Aorta (tissue), 5 donors: ENCODE data around the gene URI1. TPM values are rescaled to one million over a fixed set of nuclear protein-coding genes. Genes with fewer than 3 reads are reported as not detected.

Experiments used
- ATAC-seq: fragments of 200-7000 bp; cut with Tn5 transposase; one replicate; pipeline ENCODE4 v1.9.1; 2022; ENCODE audit warnings: moderate library complexity; ENCODE audit not compliant: low FRiP score
- DNase-seq, 2 donors: peaks; one replicate each; pipeline ENCODE4 v3.0.0-alpha.2; 2020
- H3K27ac ChIP-seq, 2 donors: one replicate each; pipeline ENCODE4 v1.5.1; 2013; ENCODE audit warnings: low read length in 2 of 2, mild to moderate bottlenecking in 2 of 2, moderate library complexity in 2 of 2, control low read depth in 1 of 2, inconsistent platforms in 1 of 2, low read depth in 1 of 2
- H3K27me3 ChIP-seq, 2 donors: one replicate each; pipeline ENCODE4 v1.6.1; 2013; ENCODE audit warnings: control low read depth in 1 of 2, low read length in 1 of 2, mild to moderate bottlenecking in 1 of 2, moderate library complexity in 1 of 2; ENCODE audit not compliant: insufficient read depth in 2 of 2, control insufficient read depth in 1 of 2
- H3K36me3 ChIP-seq, 2 donors: one replicate each; pipeline ENCODE4 v1.6.1; 2013; ENCODE audit warnings: control low read depth in 1 of 2, low read length in 1 of 2, mild to moderate bottlenecking in 1 of 2; ENCODE audit not compliant: insufficient read depth in 2 of 2, control insufficient read depth in 1 of 2
- H3K4me1 ChIP-seq, 2 donors: one replicate each; pipeline ENCODE4 v1.6.1; 2013; ENCODE audit warnings: low read length in 2 of 2, control low read depth in 1 of 2, mild to moderate bottlenecking in 1 of 2, moderate library complexity in 1 of 2; ENCODE audit not compliant: insufficient read depth in 2 of 2, control insufficient read depth in 1 of 2
- H3K4me3 ChIP-seq, 2 donors: one replicate each; pipeline ENCODE4 v1.5.1; 2013; ENCODE audit warnings: low read length in 2 of 2, control low read depth in 1 of 2, mild to moderate bottlenecking in 1 of 2
- H3K9me3 ChIP-seq: one replicate; pipeline ENCODE4 v1.6.1; 2013; ENCODE audit warnings: mild to moderate bottlenecking, low read length; ENCODE audit not compliant: control insufficient read depth
- WGBS, 2 donors: extraction: QIAGEN DNeasy Blood & Tissue Kit; methylation state at CpG; one replicate each; pipeline ENCODE4 v1.1.7; 2013; 5-methylcytosine and 5-hydroxymethylcytosine counted together
- intact Hi-C, 2 donors: fragments of 100-400 bp; cut with DNase I; formaldehyde crosslinking; loops; one replicate each; pipeline versions ENCODE4 v1.14.2 to v1.15.0; 2022
- polyA plus RNA-seq, 2 donors: library from polyadenylated mRNA; stranded (reverse); fragments of 200-250 nt; gene quantifications; one replicate each; pipeline ENCODE4 v1.2.3, GENCODE V29; 2013
- total RNA-seq, 2 donors: library from RNA; stranded (reverse); fragmentation: NEBNext Ultra II Directional; extraction: Animal tissue kit (Norgen Biotek cat#: 25700); gene quantifications; one replicate each; pipeline ENCODE4 v1.2.1, GENCODE V29; 2021
- donor health status: healthy with polysubstance abuse.
- donor health status: Bipolar disorder and iron deficiency.
- donor health status: DM: no; HTN: no; CAD: no.
- donor health status: DM: no; HTN: no; CAD: no.
- donor health status: DM: yes; HTN: yes; CAD: no.

URI1 gene
- total and polyA plus RNA-seq, 4 donors = 29.0 to 55.9 (median 44.1) TPM

- 71 to 77% methylated on average over 9 of the region's 9 CpGs for WGBS, 2 donors
- no peak for DNase-seq
- H3K27me3 ChIP-seq = no peaks in the 10 kb centered on the region
- no peaks in the 10 kb centered on the region for H3K9me3 ChIP-seq
- intact Hi-C loops = no loop called here
- H3K27ac ChIP-seq = no peak overlapping the region
- no peak overlapping the region for H3K4me3 ChIP-seq
- H3K36me3 ChIP-seq = peaks cover 0 to 3% of the 10 kb centered on the region in 2 donors
- peaks cover 0 to 2% of the 10 kb centered on the region in 2 donors for H3K4me1 ChIP-seq
- no peak for ATAC-seq
Observed at GRCh38 chr19:30011051-30011578, 69.1 kb downstream of the URI1 start.

- intact Hi-C loops = no loop called here
- no peaks in the 10 kb centered on the region for H3K9me3 ChIP-seq
- WGBS, 2 donors = 91 to 93% methylated on average over 3 of the region's 3 CpGs
- DNase-seq (no peak), ATAC-seq (no peak)
- peaks cover 0 to 3% of the 10 kb centered on the region in 2 donors for H3K36me3 ChIP-seq
- no peaks in the 10 kb centered on the region for H3K4me1 ChIP-seq
- no peak overlapping the region for H3K27ac ChIP-seq
- H3K4me3 ChIP-seq = no peak overlapping the region
- H3K27me3 ChIP-seq = no peaks in the 10 kb centered on the region
Observed at GRCh38 chr19:30014770-30015169, 72.7 kb downstream of the URI1 start.

- H3K27ac ChIP-seq = no peak overlapping the region
- no peaks in the 10 kb centered on the region for H3K9me3 ChIP-seq
- intact Hi-C loops = no loop called here
- ATAC-seq (no peak), DNase-seq (no peak)
- no peaks in the 10 kb centered on the region for H3K4me1 ChIP-seq
- no peaks in the 10 kb centered on the region for H3K27me3 ChIP-seq
- H3K36me3 ChIP-seq = peaks cover 0 to 1% of the 10 kb centered on the region in 2 donors
- H3K4me3 ChIP-seq = no peak overlapping the region
Observed at GRCh38 chr19:30017172-30017571, 75.1 kb downstream of the URI1 start.

- intact Hi-C loops = no loop called here
- ATAC-seq (no peak), DNase-seq (no peak)
- no peak overlapping the region for H3K4me3 ChIP-seq
- no peaks in the 10 kb centered on the region for H3K9me3 ChIP-seq
- H3K36me3 ChIP-seq = no peaks in the 10 kb centered on the region
- no peaks in the 10 kb centered on the region for H3K27me3 ChIP-seq
- whole genome bisulfite sequencing, 2 donors = 85 to 86% methylated on average over 1 of the region's 1 CpG
- no peaks in the 10 kb centered on the region for H3K4me1 ChIP-seq
- no peak overlapping the region for H3K27ac ChIP-seq
Observed at GRCh38 chr19:30020189-30020588, 78.2 kb downstream of the URI1 start.

GRCh38 chr19:30022659-30023058, 80.6 kb downstream of the URI1 start:
- DNase-seq = no peak
- ATAC-seq = no peak
- Histone ChIP-seq H3K27ac (no peak overlapping the region), H3K9me3 (no peaks in the 10 kb centered on the region), H3K36me3 (no peaks in the 10 kb centered on the region), H3K27me3 (no peaks in the 10 kb centered on the region), H3K4me1 (no peaks in the 10 kb centered on the region), H3K4me3 (no peak overlapping the region)
- intact Hi-C loops = no loop called here
- 94 to 98% methylated on average over 1 of the region's 1 CpG for whole genome bisulfite sequencing, 2 donors

- intact Hi-C loops = no loop called here
- ATAC-seq (no peak), DNase-seq (no peak)
- no peaks in the 10 kb centered on the region for H3K27me3 ChIP-seq
- no peaks in the 10 kb centered on the region for H3K4me1 ChIP-seq
- no peak overlapping the region for H3K4me3 ChIP-seq
- no peaks in the 10 kb centered on the region for H3K36me3 ChIP-seq
- no peaks in the 10 kb centered on the region for H3K9me3 ChIP-seq
- no peak overlapping the region for H3K27ac ChIP-seq
Observed at GRCh38 chr19:30023330-30023729, 81.3 kb downstream of the URI1 start.

GRCh38 chr19:30024091-30024490, 82.1 kb downstream of the URI1 start:
- no peaks in the 10 kb centered on the region for H3K4me1 ChIP-seq
- H3K9me3 ChIP-seq = no peaks in the 10 kb centered on the region
- DNase-seq = no peak
- H3K27me3 ChIP-seq = no peaks in the 10 kb centered on the region
- no peak overlapping the region for H3K4me3 ChIP-seq
- no peak overlapping the region for H3K27ac ChIP-seq
- no peaks in the 10 kb centered on the region for H3K36me3 ChIP-seq
- no peak for ATAC-seq
- intact Hi-C loops = no loop called here

GRCh38 chr19:30026933-30027332, 84.9 kb downstream of the URI1 start:
- intact Hi-C loops = no loop called here
- H3K36me3 ChIP-seq = no peaks in the 10 kb centered on the region
- no peaks in the 10 kb centered on the region for H3K4me1 ChIP-seq
- H3K9me3 ChIP-seq = no peaks in the 10 kb centered on the region
- H3K27ac ChIP-seq = no peak overlapping the region
- no peak for ATAC-seq
- 91 to 96% methylated on average over 1 of the region's 1 CpG for WGBS, 2 donors
- H3K4me3 ChIP-seq = no peak overlapping the region
- no peaks in the 10 kb centered on the region for H3K27me3 ChIP-seq
- no peak for DNase-seq

- DNase-seq (no peak), ATAC-seq (no peak)
- H3K36me3 ChIP-seq = no peaks in the 10 kb centered on the region
- no peaks in the 10 kb centered on the region for H3K9me3 ChIP-seq
- no peak overlapping the region for H3K4me3 ChIP-seq
- intact Hi-C loops = no loop called here
- H3K27me3 ChIP-seq = no peaks in the 10 kb centered on the region
- H3K27ac ChIP-seq = no peak overlapping the region
- no peaks in the 10 kb centered on the region for H3K4me1 ChIP-seq
- WGBS, 2 donors = 95 to 96% methylated on average over 2 of the region's 2 CpGs
Observed at GRCh38 chr19:30028118-30028991, 86.3 kb downstream of the URI1 start.
